ENCODE data around the gene ZNF584.

GRCh38 chr19:58453743-58454142, 45.3 kb downstream of the ZNF584 start:
- TF ChIP-seq CTCF (IDR thresholded peaks at IDR 0.05; ENCODE audit: low read depth, low read length, poor library complexity, severe bottlenecking) (no peak), EZH2phosphoT487 (IDR thresholded peaks at IDR 0.05; ENCODE audit: borderline replicate concordance, low read length) (no peak)
